K562 (cell line): ENCODE results near the gene ZNF679. TPM values are rescaled to one million over a fixed set of nuclear protein-coding genes. Genes with fewer than 3 reads are reported as not detected.
A peak's percentile ranks its signal among the peaks of the same experiment; 100 is the strongest.

Experiments used
- CBX1 ChIP-seq: sonication (generic); IDR thresholded peaks from 2 replicates; pipeline ENCODE4 v1.6.1; 2016; ENCODE audit warnings: antibody characterized with exemption, low read depth, mild to moderate bottlenecking
- CHD4 ChIP-seq: fragments of 200-600 bp; sonication (generic); IDR thresholded peaks from 3 replicates; pipeline ENCODE4 v1.6.1; 2012; ENCODE audit warnings: low read depth, mild to moderate bottlenecking, mixed read lengths, low read length, inconsistent platforms; ENCODE audit not compliant: insufficient read depth, insufficient replicate concordance, poor library complexity, severe bottlenecking
- DPF2 ChIP-seq: fragments of 450-650 bp; IDR thresholded peaks from 2 replicates; pipeline ENCODE4 v1.6.1; 2016
- EGR1 ChIP-seq: fragments of 450-650 bp; conservative IDR thresholded peaks from 2 replicates; pipeline ENCODE4 v1.6.1; 2017; ENCODE audit warnings: mild to moderate bottlenecking
- HINFP ChIP-seq: fragments of 450-650 bp; conservative IDR thresholded peaks from 2 replicates; pipeline ENCODE4 v1.6.1; 2016; ENCODE audit warnings: missing genetic modification characterization, low read depth, mild to moderate bottlenecking, control low read depth, missing compliant biosample characterization
- MAZ ChIP-seq, 2 experiments: fragments of 450-650 bp in 1 of 2; sonication (generic) in 1 of 2; formaldehyde crosslinking; IDR thresholded peaks in 1 of 2; conservative IDR thresholded peaks in 1 of 2; 2 replicates each; pipeline versions ENCODE4 v1.4.0 to v1.5.0; 2020; ENCODE audit warnings: mild to moderate bottlenecking in 1 of 2, missing genetic modification reagents in 1 of 2
- NCOA6 ChIP-seq: fragments of 450-650 bp; IDR thresholded peaks from 2 replicates; pipeline ENCODE4 v1.6.1; 2017; ENCODE audit warnings: mild to moderate bottlenecking
- NFIX ChIP-seq: fragments of 250-450 bp; sonication (Bioruptor Pico); IDR thresholded peaks from 2 replicates; pipeline ENCODE4 v1.4.0; 2020; ENCODE audit warnings: low read depth, mild to moderate bottlenecking, moderate library complexity
- PKNOX1 ChIP-seq: fragments of 450-650 bp; IDR thresholded peaks from 2 replicates; pipeline ENCODE4 v1.6.1; 2016
- TFAM ChIP-seq: fragments of 250-450 bp; sonication (Bioruptor Pico); conservative IDR thresholded peaks from 2 replicates; pipeline ENCODE4 v1.5.0; 2021; ENCODE audit warnings: mild to moderate bottlenecking, moderate library complexity
- ZBTB40 ChIP-seq, 2 experiments: fragments of 450-650 bp in 1 of 2; sonication (generic) in 1 of 2; formaldehyde crosslinking in 1 of 2; IDR thresholded peaks; 2 replicates each; pipeline versions ENCODE4 v1.7.1 to v1.9.0; 2016 to 2022; ENCODE audit warnings: inconsistent platforms in 1 of 2, mild to moderate bottlenecking in 1 of 2, missing genetic modification reagents in 1 of 2
- ZNF263 ChIP-seq: sonication (generic); formaldehyde crosslinking; IDR thresholded peaks from 2 replicates; pipeline ENCODE4 v1.8.0; 2022; ENCODE audit warnings: mild to moderate bottlenecking, missing genetic modification reagents, borderline replicate concordance
- ZNF695 ChIP-seq: fragments of 450-650 bp; formaldehyde crosslinking; IDR thresholded peaks from 2 replicates; pipeline ENCODE4 v1.4.0; 2020; ENCODE audit warnings: mild to moderate bottlenecking, moderate library complexity
- ZNF699 ChIP-seq: fragments of 250-450 bp; sonication (Bioruptor Pico); IDR thresholded peaks from 2 replicates; pipeline ENCODE4 v1.8.0; 2021; ENCODE audit warnings: mild to moderate bottlenecking, moderate library complexity; ENCODE audit not compliant: insufficient replicate concordance
- ZNF717 ChIP-seq: fragments of 250-450 bp; sonication (Bioruptor Pico); IDR thresholded peaks from 2 replicates; pipeline ENCODE4 v1.5.0; 2021
- polyA plus RNA-seq, 8 experiments: library from polyadenylated mRNA; depleted of rRNA in 4 of 8; stranded (reverse) in 5 of 8; unstranded in 3 of 8; fragments of >200 nt; fragmentation: Nextera tagmentation in 2 of 8; fragmentation: Illumina TruSeq in 1 of 8; extraction: Ambion mirVana in 2 of 8; extraction: Trizol in 1 of 8; gene quantifications; 2 replicates each; pipeline versions ENCODE4 v1.2.1 to v1.2.3, GENCODE V29; 2011 to 2014; ENCODE audit warnings: inconsistent platforms in 1 of 8, missing spikeins in 1 of 8
- total RNA-seq, 7 experiments: library from RNA; depleted of rRNA in 6 of 7; stranded (reverse); fragments of >200 nt in 6 of 7; fragmentation: Illumina TruSeq in 2 of 7; extraction: Trizol in 2 of 7; gene quantifications; 2 replicates each; pipeline versions ENCODE4 v1.2.1 to v1.2.3, GENCODE V29; 2011 to 2021; ENCODE audit warnings: low replicate concordance in 1 of 7

ZNF679 gene
- total and polyA plus RNA-seq, 9 of the 15 experiments (the other 6 are each of a cell fraction or from before 2014, with no cell fraction given) = not detected

GRCh38 chr7:64313740-64314491 lies 85.6 kb downstream of the ZNF679 start, which contains the start of gene ZNF736 (continued):
- peak; percentile 79 for TF ChIP-seq ZBTB40 (IDR thresholded peaks at IDR 0.05)
- TF ChIP-seq ZBTB40 (CRISPR knock-in tag; IDR thresholded peaks at IDR 0.05) = no peak
- TF ChIP-seq ZNF695 (CRISPR knock-in tag) = no peak
- TF ChIP-seq CBX1 = 0 out of 2 replicates have a peak, but pooled peaks have one; percentile 15
- peak; percentile 94 for TF ChIP-seq PKNOX1
- TF ChIP-seq ZNF263 (CRISPR knock-in tag) = peak; percentile 23
- TF ChIP-seq HINFP (tag) = no peak
- no peak for TF ChIP-seq NFIX (CRISPR knock-in tag)
- no peak for TF ChIP-seq ZNF717
- peak; percentile 44 for TF ChIP-seq EGR1
- TF ChIP-seq ZNF699 (CRISPR knock-in tag) = no peak
- no peak for TF ChIP-seq TFAM (CRISPR knock-in tag)
- TF ChIP-seq NCOA6 = no peak
- no peak for TF ChIP-seq CHD4
- 0 out of 2 replicates have a peak, but pooled peaks have one; percentile 18 for TF ChIP-seq DPF2
- 0 out of 4 replicates have a peak, but pooled peaks of 1 of the 2 experiments have one; percentile 34 for TF ChIP-seq MAZ (CRISPR knock-in tag; conservative IDR thresholded peaks at IDR 0.05 in 1 of 2, IDR thresholded peaks at IDR 0.05 in 1 of 2)
